T-helper 9 cell (primary cell): Measurements from ENCODE around the gene RAB29.
"Not testable (repeated sequence)": the region's sequence is repeated elsewhere in the genome, so short reads cannot be mapped to it uniquely, and the experiment has no call there.

Experiments used
- DNase-seq: peaks from one replicate; pipeline ENCODE4 v3.0.0-alpha.2; 2020
- total RNA-seq, 2 donors: gene quantifications; one replicate each; lab custom pipeline; 2026; lab: John Stamatoyannopoulos, UW

Gene RAB29, protein sequence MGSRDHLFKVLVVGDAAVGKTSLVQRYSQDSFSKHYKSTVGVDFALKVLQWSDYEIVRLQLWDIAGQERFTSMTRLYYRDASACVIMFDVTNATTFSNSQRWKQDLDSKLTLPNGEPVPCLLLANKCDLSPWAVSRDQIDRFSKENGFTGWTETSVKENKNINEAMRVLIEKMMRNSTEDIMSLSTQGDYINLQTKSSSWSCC
- total RNA-seq: 62.7 to 65.8 reads per million in 2 donors

GRCh38 chr1:205775015-205775716, at the start of gene RAB29:
Gene RAB29, minus strand, starts transcription at chr1:205775482. Its CDS starts 526 bp downstream, at chr1:205774956.
- DNase-seq: peak; percentile 79

DNA sequence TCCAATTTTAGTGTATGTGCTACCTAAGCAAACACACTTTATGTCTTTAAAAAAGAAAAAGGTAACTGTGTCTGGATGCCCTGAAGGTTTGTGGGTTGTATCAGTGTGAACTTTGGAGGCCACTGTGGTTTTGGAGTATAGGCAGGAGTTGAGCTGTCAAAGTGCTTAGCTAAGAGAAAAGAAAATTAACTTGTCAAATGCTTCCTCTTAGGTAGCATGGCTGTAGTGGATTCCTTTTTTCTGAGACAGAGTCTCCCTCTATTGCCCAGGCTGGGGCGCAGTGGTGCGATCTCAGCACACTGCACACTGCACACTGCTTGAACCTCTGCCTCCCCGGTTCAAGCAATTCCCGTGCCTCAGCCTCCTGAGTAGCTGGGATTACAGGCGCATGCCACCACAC, 48.9 kb upstream of the RAB29 start:
- no peak for DNase-seq

- not testable (repeated sequence) for DNase-seq
Observed at GRCh38 chr1:205823260-205823659, 48.0 kb upstream of the RAB29 start.

GRCh38 chr1:205822397-205822796, 47.1 kb upstream of the RAB29 start:
- DNase-seq: no peak

GRCh38 chr1:205817988-205818387, 42.7 kb upstream of the RAB29 start:
- DNase-seq: no peak

DNA sequence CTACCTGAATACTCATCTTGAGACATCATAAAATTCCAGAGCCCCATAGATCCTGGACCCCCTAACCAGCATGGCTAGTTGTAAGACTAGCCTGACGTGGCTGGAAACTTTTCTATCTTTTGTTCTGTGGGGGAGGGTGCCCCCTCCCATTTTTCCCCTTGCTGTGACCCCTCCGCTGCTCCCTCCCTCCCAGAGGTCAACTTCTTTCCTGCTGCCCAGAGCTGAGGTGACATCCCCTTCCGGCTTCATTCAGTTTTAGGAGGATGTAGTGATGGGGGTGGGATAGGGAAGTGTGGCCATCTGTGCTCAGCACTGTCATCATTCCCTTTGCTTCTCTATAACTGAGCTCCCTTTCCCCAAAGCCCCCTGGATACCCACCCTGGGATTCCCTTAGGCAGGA, 42.1 kb upstream of the RAB29 start:
- no peak for DNase-seq

- peak; percentile 22 for DNase-seq
Observed at GRCh38 chr1:205813755-205814058, 38.4 kb upstream of the RAB29 start.

DNA sequence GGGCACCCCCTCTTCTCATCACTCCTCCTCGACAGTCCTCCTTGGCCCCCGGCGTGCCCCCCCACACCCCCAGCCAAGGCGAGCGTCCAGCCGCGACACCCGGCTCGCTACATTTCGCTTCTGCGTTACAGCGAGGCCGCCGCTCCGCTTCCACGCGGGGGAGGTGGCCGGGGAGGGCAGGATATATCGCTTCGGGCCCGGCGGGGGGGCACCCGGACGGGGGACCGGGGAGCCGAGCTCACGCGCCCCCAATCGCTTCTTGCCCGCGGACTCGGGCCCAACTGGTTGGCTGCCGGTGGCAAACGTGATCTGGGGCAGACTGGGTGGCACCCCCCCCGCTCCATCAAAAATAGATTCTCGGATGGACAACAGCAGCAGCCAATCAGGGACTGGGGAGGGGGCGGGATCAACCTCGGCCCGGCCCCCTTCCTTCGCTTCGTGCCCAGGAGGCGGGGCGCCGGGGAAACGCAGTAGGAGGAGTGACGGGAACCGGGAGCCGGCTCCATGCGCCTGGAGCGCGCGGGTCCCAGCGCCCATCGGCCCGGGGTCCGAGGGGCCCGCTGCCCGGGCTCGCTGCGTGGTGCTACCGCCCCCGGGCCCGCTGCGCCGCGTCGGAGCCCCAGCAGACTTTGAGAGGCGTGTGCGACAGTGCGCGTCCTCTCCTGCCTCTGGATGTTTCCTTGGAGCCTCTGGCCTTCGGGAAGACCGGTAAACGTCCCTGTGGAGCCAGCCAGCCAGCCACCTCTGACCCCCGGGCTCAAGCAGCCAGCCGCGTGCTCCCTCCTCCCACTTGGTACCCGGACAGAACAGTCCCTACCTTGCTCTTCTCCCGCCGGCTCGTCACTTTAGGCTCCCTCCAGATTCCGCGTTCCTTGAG, 37.8 kb upstream of the RAB29 start, which contains the start of gene SLC41A1:
Gene SLC41A1 (minus strand): TSS at position 321 of the 877 bp plus-strand sequence. CDS start 2,757 bp downstream, outside the sequence.
- DNase-seq: peak; percentile 87

GRCh38 chr1:205812271-205812877, 37.1 kb upstream of the RAB29 start:
- no peak for DNase-seq

DNA sequence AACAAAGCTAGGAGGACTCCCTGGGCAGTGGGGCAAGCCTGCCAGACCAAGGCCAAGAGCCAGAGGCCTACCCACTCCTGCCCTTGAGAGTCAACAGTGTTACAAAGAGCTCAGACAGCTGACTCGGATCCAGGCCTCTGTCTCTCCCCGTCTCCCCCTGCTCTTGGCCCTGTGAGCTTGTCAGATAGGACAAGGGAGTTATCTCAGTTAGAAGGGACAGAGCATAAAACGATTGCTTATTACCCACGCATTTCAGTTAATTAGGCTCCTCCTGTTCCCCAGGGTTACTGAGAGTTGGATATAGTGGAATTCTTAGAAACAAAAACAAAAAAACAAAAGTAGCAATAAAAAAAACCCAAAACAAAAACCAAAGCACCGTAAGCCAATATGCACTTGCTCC, 36.4 kb upstream of the RAB29 start:
- DNase-seq: no peak

- DNase-seq: no peak
Observed at GRCh38 chr1:205810448-205811157, 35.3 kb upstream of the RAB29 start.

GRCh38 chr1:205809942-205810345, 34.7 kb upstream of the RAB29 start:
- DNase-seq: no peak

GRCh38 chr1:205809469-205809868, 34.2 kb upstream of the RAB29 start:
- DNase-seq: no peak

DNA sequence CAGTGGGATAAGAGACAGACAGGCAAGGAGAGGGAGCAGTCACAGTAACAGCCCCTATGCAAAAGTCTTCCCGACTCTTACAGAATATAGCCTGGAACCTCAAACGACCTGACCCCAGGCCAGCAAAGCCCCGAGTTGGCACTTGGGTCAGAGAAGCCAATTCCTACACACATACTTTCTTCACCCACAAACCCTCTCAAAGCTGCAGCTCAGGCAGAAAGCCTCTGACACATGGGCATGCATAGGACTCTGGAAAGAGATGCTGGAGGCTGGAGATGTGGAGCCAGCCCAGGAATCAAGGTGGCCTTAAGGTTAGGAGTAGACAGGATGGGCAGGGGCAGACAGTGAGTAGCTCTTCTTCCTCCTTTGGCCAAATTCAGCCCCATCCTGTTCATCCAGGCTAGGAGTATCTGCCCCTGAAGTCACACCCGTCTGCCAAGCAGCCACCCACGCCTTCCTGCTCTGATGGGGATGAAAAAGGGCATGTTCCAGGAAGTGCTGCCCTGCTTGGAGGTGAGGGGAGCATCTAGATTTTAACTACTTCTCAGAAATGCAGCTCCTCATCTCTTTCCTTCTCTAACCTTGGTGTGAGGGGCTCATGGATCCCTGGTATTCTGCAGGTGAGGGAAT, 29.9 kb upstream of the RAB29 start:
- no peak for DNase-seq

DNA sequence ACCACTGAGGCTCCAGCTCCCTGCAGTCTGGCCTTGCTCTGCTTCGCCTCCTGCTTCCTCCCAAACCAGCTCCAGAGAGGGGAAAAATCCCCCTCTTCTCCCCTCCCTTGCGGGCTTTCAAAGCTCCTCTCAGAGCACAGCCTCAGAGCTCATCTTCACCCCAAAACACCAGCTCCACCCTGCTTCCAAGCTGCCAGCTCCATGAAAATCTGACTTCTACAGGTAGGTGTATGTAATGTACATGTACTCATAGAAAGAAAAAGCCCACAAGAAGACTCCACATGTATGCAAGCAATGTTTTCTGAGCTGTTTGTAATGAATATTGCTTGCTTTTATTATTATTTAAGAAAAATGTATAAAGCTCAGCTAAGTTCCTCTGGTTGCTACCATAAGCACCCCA, 29.3 kb upstream of the RAB29 start:
- DNase-seq: no peak

- DNase-seq: no peak
Observed at GRCh38 chr1:205803986-205804385, 28.7 kb upstream of the RAB29 start.

- DNase-seq: no peak
Observed at GRCh38 chr1:205802060-205802459, 26.8 kb upstream of the RAB29 start.

- DNase-seq: no peak
Observed at GRCh38 chr1:205800981-205801703, 25.9 kb upstream of the RAB29 start.

- DNase-seq: no peak
Observed at GRCh38 chr1:205800427-205800826, 25.1 kb upstream of the RAB29 start.

DNA sequence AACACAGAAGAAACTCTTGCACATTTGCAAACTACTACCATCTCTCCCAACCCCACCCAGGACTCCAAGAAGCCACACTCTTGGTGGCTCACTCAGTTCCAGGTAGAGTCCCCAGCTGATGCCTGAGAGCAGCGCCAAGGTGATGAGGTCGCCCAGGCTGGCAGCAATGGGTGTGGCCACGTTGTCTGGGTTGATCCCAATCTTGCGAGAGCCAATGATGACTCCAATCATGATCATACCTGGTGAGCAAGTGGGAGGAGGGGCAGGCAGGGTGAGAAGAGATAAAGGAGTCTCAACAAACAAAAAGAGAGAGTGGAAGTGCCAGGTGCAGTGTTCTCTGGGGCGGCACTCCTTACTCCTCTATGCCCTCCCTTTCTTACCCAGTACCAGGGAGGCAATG, 23.3 kb upstream of the RAB29 start:
- no peak for DNase-seq

GRCh38 chr1:205797168-205797567, 21.9 kb upstream of the RAB29 start:
- no peak for DNase-seq
